ENCODE measurements around the gene BRWD1. TPM values are rescaled to one million over a fixed set of nuclear protein-coding genes. Genes with fewer than 3 reads are reported as not detected.
A peak's percentile ranks its signal among the peaks of the same experiment; 100 is the strongest.

BRWD1 gene
- total RNA-seq, 1 experiment from 2014 or later: 36.0 TPM

DNA sequence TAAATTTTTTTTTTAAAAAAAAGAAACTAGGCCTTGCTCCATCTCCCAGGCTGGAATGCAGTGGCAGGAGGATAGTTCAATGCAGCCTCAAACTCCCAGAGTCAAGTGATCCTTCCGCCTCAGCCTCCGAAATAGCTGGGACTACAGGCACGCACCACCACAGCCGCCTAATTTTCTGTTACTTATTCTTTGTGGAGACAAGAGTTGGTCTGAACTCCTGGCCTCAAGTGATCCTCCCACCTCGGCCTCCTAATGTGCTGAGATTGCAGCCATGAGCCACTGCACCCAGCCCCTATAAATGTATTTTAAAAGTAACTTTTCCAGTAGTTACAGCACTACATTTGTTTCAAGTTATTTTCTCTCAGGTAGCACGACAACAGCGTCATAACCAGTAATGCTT, 2.3 kb downstream of the BRWD1 start:
- Mint-ChIP-seq H3K9me3 (ENCODE audit: unreplicated experiment) (no peaks in the 10 kb centered on the region), H3K4me1 (ENCODE audit: insufficient read depth, unreplicated experiment) (peaks cover 17% of the 10 kb centered on the region), H3K27ac (ENCODE audit: low read depth, unreplicated experiment) (no peak overlapping the region), H3K4me3 (ENCODE audit: unreplicated experiment) (peak overlapping the region; percentile 76), H3K36me3 (ENCODE audit: insufficient read depth, unreplicated experiment) (peaks cover 54% of the 10 kb centered on the region), H3K27me3 (ENCODE audit: insufficient read depth, unreplicated experiment) (no peaks in the 10 kb centered on the region)
- intact Hi-C loops (cut with micrococcal nuclease): no loop called here
- CTCF ChIA-PET: interaction anchor here (0.9 kb wide), 1 partner anchor 76 kb away, joined by 3 read pairs; no protein-coding TSS in a partner anchor
- TF ChIP-seq, protein P1, sequence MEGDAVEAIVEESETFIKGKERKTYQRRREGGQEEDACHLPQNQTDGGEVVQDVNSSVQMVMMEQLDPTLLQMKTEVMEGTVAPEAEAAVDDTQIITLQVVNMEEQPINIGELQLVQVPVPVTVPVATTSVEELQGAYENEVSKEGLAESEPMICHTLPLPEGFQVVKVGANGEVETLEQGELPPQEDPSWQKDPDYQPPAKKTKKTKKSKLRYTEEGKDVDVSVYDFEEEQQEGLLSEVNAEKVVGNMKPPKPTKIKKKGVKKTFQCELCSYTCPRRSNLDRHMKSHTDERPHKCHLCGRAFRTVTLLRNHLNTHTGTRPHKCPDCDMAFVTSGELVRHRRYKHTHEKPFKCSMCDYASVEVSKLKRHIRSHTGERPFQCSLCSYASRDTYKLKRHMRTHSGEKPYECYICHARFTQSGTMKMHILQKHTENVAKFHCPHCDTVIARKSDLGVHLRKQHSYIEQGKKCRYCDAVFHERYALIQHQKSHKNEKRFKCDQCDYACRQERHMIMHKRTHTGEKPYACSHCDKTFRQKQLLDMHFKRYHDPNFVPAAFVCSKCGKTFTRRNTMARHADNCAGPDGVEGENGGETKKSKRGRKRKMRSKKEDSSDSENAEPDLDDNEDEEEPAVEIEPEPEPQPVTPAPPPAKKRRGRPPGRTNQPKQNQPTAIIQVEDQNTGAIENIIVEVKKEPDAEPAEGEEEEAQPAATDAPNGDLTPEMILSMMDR (IDR thresholded peaks at IDR 0.05; ENCODE audit: unreplicated experiment): no peak
- POLR2A ChIA-PET: interaction anchor here (1.3 to 7.7 kb wide), 4 partner anchors 9 to 80 kb away, joined by 3 to 226 read pairs (median 8); partner anchors contain the start of gene HMGN1
- no peak for DNase-seq (ENCODE audit: unreplicated experiment)
- no TSS peak for BruUV-seq (replicated peaks)

DNA sequence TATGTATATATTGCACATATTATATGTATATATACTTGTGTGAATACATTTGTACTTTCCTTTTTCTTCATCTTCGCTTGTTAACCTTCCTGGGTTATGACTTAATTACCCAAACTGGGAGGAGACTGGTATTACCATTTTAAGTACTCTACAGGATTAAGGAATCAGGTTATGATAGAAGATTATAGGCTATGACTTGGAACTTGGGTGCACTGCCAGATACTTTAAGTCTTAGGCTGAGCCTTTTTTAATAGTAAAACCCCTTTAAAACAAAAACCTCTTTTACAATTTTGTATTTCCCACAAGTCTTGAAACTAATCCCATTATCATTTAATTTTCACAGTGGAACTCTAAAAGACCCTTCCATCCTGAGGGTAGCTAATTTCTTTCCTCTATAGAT, 6.0 kb downstream of the BRWD1 start:
- Mint-ChIP-seq H3K27me3 (ENCODE audit: insufficient read depth, unreplicated experiment) (no peaks in the 10 kb centered on the region), H3K36me3 (ENCODE audit: insufficient read depth, unreplicated experiment) (peaks cover 91% of the 10 kb centered on the region), H3K27ac (ENCODE audit: low read depth, unreplicated experiment) (no peak overlapping the region), H3K9me3 (ENCODE audit: unreplicated experiment) (no peaks in the 10 kb centered on the region), H3K4me1 (ENCODE audit: insufficient read depth, unreplicated experiment) (peaks cover 9% of the 10 kb centered on the region), H3K4me3 (ENCODE audit: unreplicated experiment) (no peak overlapping the region)
- ChIA-PET CTCF (no interaction called here), POLR2A (interaction anchor here (0.6 to 0.7 kb wide), 3 partner anchors 11 to 68 kb away, joined by 3 to 4 read pairs (median 4); no protein-coding TSS in a partner anchor)
- no TSS peak for BruUV-seq (replicated peaks)
- intact Hi-C loops (cut with micrococcal nuclease): no loop called here
- TF ChIP-seq, protein P1 (IDR thresholded peaks at IDR 0.05; ENCODE audit: unreplicated experiment): no peak
- DNase-seq (ENCODE audit: unreplicated experiment): no peak

DNA sequence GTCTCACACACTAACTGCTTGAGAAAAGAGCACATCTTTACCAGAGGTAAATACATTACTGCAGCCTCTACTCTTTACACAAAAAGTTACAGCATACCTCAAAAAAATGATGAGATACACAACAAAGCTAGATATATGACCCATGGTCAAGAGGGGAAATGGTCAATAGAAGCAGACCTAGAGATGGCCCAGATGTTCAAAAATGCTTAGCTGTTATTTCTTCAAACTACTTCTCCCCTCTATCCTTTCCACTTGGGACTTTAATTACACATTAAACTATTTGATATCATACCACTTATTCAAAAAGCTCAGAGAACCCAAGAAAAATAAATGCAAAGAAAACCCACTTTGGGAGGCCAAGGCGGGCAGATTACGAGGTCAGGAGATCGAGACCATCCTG, 12.8 kb downstream of the BRWD1 start:
- Mint-ChIP-seq H3K27ac (ENCODE audit: low read depth, unreplicated experiment) (no peak overlapping the region), H3K27me3 (ENCODE audit: insufficient read depth, unreplicated experiment) (no peaks in the 10 kb centered on the region), H3K4me1 (ENCODE audit: insufficient read depth, unreplicated experiment) (peaks cover 5% of the 10 kb centered on the region), H3K36me3 (ENCODE audit: insufficient read depth, unreplicated experiment) (peaks cover 65% of the 10 kb centered on the region), H3K9me3 (ENCODE audit: unreplicated experiment) (no peaks in the 10 kb centered on the region), H3K4me3 (ENCODE audit: unreplicated experiment) (no peak overlapping the region)
- ChIA-PET CTCF (no interaction called here), POLR2A (interaction anchor here (0.6 to 1.2 kb wide), 5 partner anchors 11 to 17 kb away, joined by 3 to 4 read pairs (median 3); no protein-coding TSS in a partner anchor)
- intact Hi-C loops (cut with micrococcal nuclease): no loop called here
- DNase-seq (ENCODE audit: unreplicated experiment): no peak
- no TSS peak for BruUV-seq (replicated peaks)
- TF ChIP-seq, protein P1 (IDR thresholded peaks at IDR 0.05; ENCODE audit: unreplicated experiment): no peak

DNA sequence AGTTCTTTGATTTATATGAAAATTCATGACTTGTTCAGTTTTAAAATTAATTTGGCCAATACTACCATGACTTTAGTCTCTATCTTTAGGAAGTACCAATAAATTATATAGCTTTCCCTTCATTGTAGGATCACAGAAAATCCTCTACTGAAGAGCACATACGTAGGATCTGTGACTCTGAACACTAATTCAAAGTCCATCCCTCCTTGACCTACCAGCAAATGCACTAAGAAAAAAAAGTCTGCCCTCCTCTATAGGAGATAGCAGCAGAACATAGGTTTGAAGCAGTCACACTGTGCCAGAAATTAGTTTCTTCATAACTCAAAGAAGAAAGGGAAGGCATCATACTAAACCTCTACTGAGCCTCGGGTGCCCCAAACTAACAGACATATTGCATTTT, 16.5 kb downstream of the BRWD1 start:
- H3K27ac Mint-ChIP-seq (ENCODE audit: low read depth, unreplicated experiment): no peak overlapping the region
- intact Hi-C loops (cut with micrococcal nuclease): no loop called here
- no TSS peak for BruUV-seq (replicated peaks)
- H3K4me1 Mint-ChIP-seq (ENCODE audit: insufficient read depth, unreplicated experiment): peaks cover 5% of the 10 kb centered on the region
- H3K36me3 Mint-ChIP-seq (ENCODE audit: insufficient read depth, unreplicated experiment): peaks cover 65% of the 10 kb centered on the region
- no peaks in the 10 kb centered on the region for H3K9me3 Mint-ChIP-seq (ENCODE audit: unreplicated experiment)
- ChIA-PET POLR2A (interaction anchor here (0.9 to 1.3 kb wide), 2 partner anchors 9 to 15 kb away, joined by 3 to 5 read pairs; no protein-coding TSS in a partner anchor), CTCF (interaction anchor here (0.9 to 1.1 kb wide), 2 partner anchors 18 to 144 kb away, joined by 3 to 4 read pairs; no protein-coding TSS in a partner anchor)
- TF ChIP-seq, protein P1 (IDR thresholded peaks at IDR 0.05; ENCODE audit: unreplicated experiment): no peak
- no peaks in the 10 kb centered on the region for H3K27me3 Mint-ChIP-seq (ENCODE audit: insufficient read depth, unreplicated experiment)
- no peak for DNase-seq (ENCODE audit: unreplicated experiment)
- no peak overlapping the region for H3K4me3 Mint-ChIP-seq (ENCODE audit: unreplicated experiment)

Measured in MCF 10A (cell line).